Measurements from ENCODE around the gene NFE2L2. TPM values are rescaled to one million over a fixed set of nuclear protein-coding genes. Genes with fewer than 3 reads are reported as not detected.

Gene NFE2L2
- total and polyA plus RNA-seq, 9 of the 15 experiments (the other 6 are each of a cell fraction or from before 2014, with no cell fraction given): 29.3 to 120 (median 59.3) TPM

DNA sequence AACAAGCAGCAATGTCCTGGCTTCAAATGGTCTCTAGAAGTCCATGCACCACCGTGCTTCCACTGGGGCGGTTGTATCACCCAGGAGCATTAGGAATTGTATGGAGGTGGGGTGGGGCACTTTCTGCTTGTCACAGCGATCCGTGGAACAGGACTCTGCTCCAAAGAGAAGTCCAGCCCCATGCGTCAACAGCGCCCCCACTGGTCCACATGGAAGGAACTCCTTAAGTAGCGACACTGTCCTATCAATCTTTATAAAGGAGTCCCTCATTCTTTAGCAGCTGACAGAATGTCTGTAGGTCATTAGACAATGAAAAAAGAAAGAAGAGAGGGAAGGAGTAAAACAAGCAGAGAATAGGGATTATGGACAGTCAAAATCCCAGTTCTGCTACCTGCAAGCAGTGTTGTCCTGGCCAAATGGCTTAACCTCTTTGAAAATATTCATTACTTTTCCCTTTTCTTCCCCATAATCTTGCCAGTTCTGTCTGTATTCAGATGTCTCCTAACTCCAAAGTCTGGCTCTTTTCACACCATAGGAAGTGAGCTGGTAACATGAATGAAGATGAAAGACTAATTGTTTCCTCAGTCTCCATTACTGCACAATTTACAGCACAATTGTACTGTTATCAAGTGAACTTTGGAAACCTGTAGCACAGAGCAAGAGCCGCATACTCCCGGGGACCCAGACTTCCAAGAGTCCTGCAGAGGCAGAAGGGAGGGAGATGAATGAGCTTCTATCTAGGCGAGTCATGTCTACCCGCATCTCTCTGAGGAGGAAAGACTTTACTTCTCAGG, 9.9 kb downstream of the NFE2L2 start (continued):
- TF ChIP-seq U2AF1 (optimal IDR thresholded peaks at IDR 0.05; ENCODE audit: low read depth, low read length) (no peak), PCBP1 (IDR thresholded peaks at IDR 0.05; ENCODE audit: low read depth, low read length, poor library complexity, severe bottlenecking) (no peak), NCOA1 (IDR thresholded peaks at IDR 0.05; ENCODE audit: low read depth) (no peak; the same call in 1 of the 2 replicates), TBP (optimal IDR thresholded peaks at IDR 0.05; ENCODE audit: low read depth, low read length) (no peak), FOXA3 (CRISPR knock-in tag; conservative IDR thresholded peaks at IDR 0.05 in 1 of 2, IDR thresholded peaks at IDR 0.05 in 1 of 2) (0 out of 4 replicates have a peak, but pooled peaks of 1 of the 2 experiments have one; percentile 12), SUPT5H (IDR thresholded peaks at IDR 0.05) (no peak), ZNF121 (CRISPR knock-in tag; conservative IDR thresholded peaks at IDR 0.05) (no peak), DEAF1 (CRISPR knock-in tag; IDR thresholded peaks at IDR 0.05) (peak; percentile 51; the same call in 1 of the 2 replicates), POLR2G (IDR thresholded peaks at IDR 0.05; ENCODE audit: low read depth, low read length) (no peak), FOXJ2 (tag; IDR thresholded peaks at IDR 0.05) (no peak), MCM7 (IDR thresholded peaks at IDR 0.05) (no peak), PTRF (tag; IDR thresholded peaks at IDR 0.05) (no peak), LEF1 (IDR thresholded peaks at IDR 0.05) (peak; percentile 28; the same call in 1 of the 2 replicates), NCOA6 (IDR thresholded peaks at IDR 0.05) (no peak), AFF4 (CRISPR knock-in tag; IDR thresholded peaks at IDR 0.05) (peak; percentile 80; the same call in 1 of the 2 replicates), HIVEP1 (CRISPR knock-in tag; IDR thresholded peaks at IDR 0.05) (no peak), CTBP1 (IDR thresholded peaks at IDR 0.05; ENCODE audit: borderline replicate concordance) (peak; percentile 65; the same call in 1 of the 2 replicates), ATF1 (CRISPR knock-in tag; IDR thresholded peaks at IDR 0.05) (no peak), ATF1 (tag; IDR thresholded peaks at IDR 0.05) (0 out of 2 replicates have a peak, but pooled peaks have one; percentile 13), STAG1 (CRISPR knock-in tag; IDR thresholded peaks at IDR 0.05; ENCODE audit: borderline replicate concordance) (no peak), ZNF146 (CRISPR knock-in tag; IDR thresholded peaks at IDR 0.05; ENCODE audit: unreplicated experiment) (no peak)
- TF ChIP-seq, protein P1, sequence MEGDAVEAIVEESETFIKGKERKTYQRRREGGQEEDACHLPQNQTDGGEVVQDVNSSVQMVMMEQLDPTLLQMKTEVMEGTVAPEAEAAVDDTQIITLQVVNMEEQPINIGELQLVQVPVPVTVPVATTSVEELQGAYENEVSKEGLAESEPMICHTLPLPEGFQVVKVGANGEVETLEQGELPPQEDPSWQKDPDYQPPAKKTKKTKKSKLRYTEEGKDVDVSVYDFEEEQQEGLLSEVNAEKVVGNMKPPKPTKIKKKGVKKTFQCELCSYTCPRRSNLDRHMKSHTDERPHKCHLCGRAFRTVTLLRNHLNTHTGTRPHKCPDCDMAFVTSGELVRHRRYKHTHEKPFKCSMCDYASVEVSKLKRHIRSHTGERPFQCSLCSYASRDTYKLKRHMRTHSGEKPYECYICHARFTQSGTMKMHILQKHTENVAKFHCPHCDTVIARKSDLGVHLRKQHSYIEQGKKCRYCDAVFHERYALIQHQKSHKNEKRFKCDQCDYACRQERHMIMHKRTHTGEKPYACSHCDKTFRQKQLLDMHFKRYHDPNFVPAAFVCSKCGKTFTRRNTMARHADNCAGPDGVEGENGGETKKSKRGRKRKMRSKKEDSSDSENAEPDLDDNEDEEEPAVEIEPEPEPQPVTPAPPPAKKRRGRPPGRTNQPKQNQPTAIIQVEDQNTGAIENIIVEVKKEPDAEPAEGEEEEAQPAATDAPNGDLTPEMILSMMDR (IDR thresholded peaks at IDR 0.05 in 2 of 3, conservative IDR thresholded peaks at IDR 0.05 in 1 of 3; ENCODE audit: insufficient read depth in 2 of 3, low read depth in 1 of 3, low read length in 3 of 3): peak; percentile 88 to 98 (median 96)

Measured in K562 (cell line).